H9 (cell line): ENCODE measurements around the gene ADAMTS15. TPM values are rescaled to one million over a fixed set of nuclear protein-coding genes. Genes with fewer than 3 reads are reported as not detected.
A peak's percentile ranks its signal among the peaks of the same experiment; 100 is the strongest.

Experiments
- DNase-seq: peaks from one replicate; pipeline ENCODE4 v3.0.0-alpha.2; 2017
- H2AFZ ChIP-seq: one replicate; pipeline ENCODE4 v1.6.1; 2013; ENCODE audit warnings: mild to moderate bottlenecking, low read length, control low read depth, moderate library complexity
- H2AK5ac ChIP-seq: 2 replicates; pipeline ENCODE4 v1.6.1; 2013; ENCODE audit warnings: low read length, control low read depth, mixed read lengths; ENCODE audit not compliant: insufficient read length
- H2BK120ac ChIP-seq: one replicate; pipeline ENCODE4 v1.6.1; 2013; ENCODE audit warnings: low read depth, mild to moderate bottlenecking, low read length, control low read depth, inconsistent platforms; ENCODE audit not compliant: poor library complexity, severe bottlenecking
- H2BK12ac ChIP-seq: 2 replicates; pipeline ENCODE4 v1.6.1; 2013; ENCODE audit warnings: low read length, control low read depth, mixed read lengths, low read depth; ENCODE audit not compliant: insufficient read length
- H2BK15ac ChIP-seq: 2 replicates; pipeline ENCODE4 v1.6.1; 2013; ENCODE audit warnings: low read depth, low read length, control low read depth
- H2BK20ac ChIP-seq: one replicate; pipeline ENCODE4 v1.6.1; 2013; ENCODE audit warnings: low read depth, mild to moderate bottlenecking, low read length, control low read depth, inconsistent platforms; ENCODE audit not compliant: poor library complexity, severe bottlenecking
- H2BK5ac ChIP-seq: 2 replicates; pipeline ENCODE4 v1.6.1; 2013; ENCODE audit warnings: low read length, control low read depth, mixed read lengths; ENCODE audit not compliant: insufficient read length
- H3K14ac ChIP-seq: 2 replicates; pipeline ENCODE4 v1.6.1; 2013; ENCODE audit warnings: low read length, control low read depth; ENCODE audit not compliant: insufficient read depth
- H3K18ac ChIP-seq: 2 replicates; pipeline ENCODE4 v1.6.1; 2013; ENCODE audit warnings: low read depth, mild to moderate bottlenecking, mixed read lengths, low read length, control low read depth; ENCODE audit not compliant: insufficient read length
- H3K23ac ChIP-seq: 2 replicates; pipeline ENCODE4 v1.6.1; 2013; ENCODE audit warnings: low read length, control low read depth, mixed read lengths, low read depth; ENCODE audit not compliant: insufficient read length
- H3K23me2 ChIP-seq: 2 replicates; pipeline ENCODE4 v1.6.1; 2013; ENCODE audit warnings: low read depth, mild to moderate bottlenecking, mixed read lengths, low read length, control low read depth; ENCODE audit not compliant: insufficient read length, poor library complexity, severe bottlenecking
- H3K27ac ChIP-seq: 2 replicates; pipeline ENCODE4 v1.5.1; 2013; ENCODE audit warnings: low read length, control low read depth, mixed read lengths, low read depth; ENCODE audit not compliant: insufficient read length
- H3K27me3 ChIP-seq: 2 replicates; pipeline ENCODE4 v1.6.1; 2013; ENCODE audit warnings: low read length, control low read depth, inconsistent platforms; ENCODE audit not compliant: insufficient read depth
- H3K4ac ChIP-seq: 2 replicates; pipeline ENCODE4 v1.6.1; 2013; ENCODE audit warnings: low read depth, mild to moderate bottlenecking, control low read depth, inconsistent platforms, low read length, moderate library complexity
- H3K4me1 ChIP-seq: 2 replicates; pipeline ENCODE4 v1.6.1; 2013; ENCODE audit warnings: low read length, control low read depth, inconsistent platforms; ENCODE audit not compliant: insufficient read depth
- H3K4me2 ChIP-seq: 2 replicates; pipeline ENCODE4 v1.6.1; 2013; ENCODE audit warnings: low read length, control low read depth, mixed read lengths; ENCODE audit not compliant: insufficient read length, insufficient read depth
- H3K56ac ChIP-seq: 2 replicates; pipeline ENCODE4 v1.6.1; 2013; ENCODE audit warnings: low read depth, mild to moderate bottlenecking, mixed read lengths, low read length, control low read depth; ENCODE audit not compliant: insufficient read length
- H3K79me1 ChIP-seq: 2 replicates; pipeline ENCODE4 v1.6.1; 2013; ENCODE audit warnings: low read depth, mild to moderate bottlenecking, moderate library complexity, low read length, control low read depth, inconsistent platforms; ENCODE audit not compliant: insufficient read depth, poor library complexity, severe bottlenecking
- H3K79me2 ChIP-seq: 2 replicates; pipeline ENCODE4 v1.6.1; 2013; ENCODE audit warnings: low read length, control low read depth, inconsistent platforms; ENCODE audit not compliant: insufficient read depth
- H3K9ac ChIP-seq: 2 replicates; pipeline ENCODE4 v1.6.1; 2013; ENCODE audit warnings: low read length, control low read depth, mixed read lengths; ENCODE audit not compliant: insufficient read length; ENCODE audit errors: extremely low read depth
- H3K9me3 ChIP-seq: one replicate; pipeline ENCODE4 v1.6.1; 2013; ENCODE audit warnings: low read depth, low read length, inconsistent platforms; ENCODE audit not compliant: control insufficient read depth
- H3T11ph ChIP-seq: one replicate; pipeline ENCODE4 v1.6.1; 2013; ENCODE audit warnings: mild to moderate bottlenecking, low read length, control low read depth, inconsistent platforms
- H4K20me1 ChIP-seq: one replicate; pipeline ENCODE4 v1.6.1; 2013; ENCODE audit not compliant: control insufficient read depth, insufficient read length, insufficient read depth
- H4K5ac ChIP-seq: 2 replicates; pipeline ENCODE4 v1.6.1; 2013; ENCODE audit warnings: low read depth, mild to moderate bottlenecking, mixed read lengths, low read length, control low read depth; ENCODE audit not compliant: insufficient read length
- H4K8ac ChIP-seq: replicated peaks from 2 replicates; pipeline ENCODE4 v1.6.1; 2013; ENCODE audit warnings: low read length, control low read depth, mixed read lengths, low read depth; ENCODE audit not compliant: insufficient read length
- H4K91ac ChIP-seq: 2 replicates; pipeline ENCODE4 v1.6.1; 2013; ENCODE audit warnings: low read depth, mild to moderate bottlenecking, moderate library complexity, mixed read lengths, low read length, control low read depth; ENCODE audit not compliant: insufficient read length
- H3K27ac Mint-ChIP-seq, 3 experiments: 2 replicates in 2 of 3; 3 replicates in 1 of 3; pipeline ENCODE4 v1.8.0; 2020 to 2021; ENCODE audit warnings: mixed read lengths in 3 of 3, mild to moderate bottlenecking in 1 of 3, moderate library complexity in 1 of 3
- H3K27me3 Mint-ChIP-seq: 2 replicates; pipeline ENCODE4 v1.8.0; 2021; ENCODE audit warnings: low read depth, mild to moderate bottlenecking, moderate library complexity, mixed read lengths
- H3K36me3 Mint-ChIP-seq, 3 experiments: 2 replicates in 2 of 3; 3 replicates in 1 of 3; pipeline ENCODE4 v1.8.0; 2020 to 2021; ENCODE audit warnings: low read depth in 3 of 3, mixed read lengths in 3 of 3; ENCODE audit not compliant: insufficient read depth in 1 of 3
- H3K4me1 Mint-ChIP-seq, 2 experiments: 2 replicates each; pipeline ENCODE4 v1.8.0; 2020; ENCODE audit warnings: mixed read lengths in 2 of 2
- H3K4me3 Mint-ChIP-seq, 2 experiments: 2 replicates in 1 of 2; 3 replicates in 1 of 2; pipeline ENCODE4 v1.8.0; 2020 to 2021; ENCODE audit warnings: mild to moderate bottlenecking in 2 of 2, mixed read lengths in 2 of 2, moderate library complexity in 1 of 2
- H3K9me3 Mint-ChIP-seq, 2 experiments: 2 replicates in 1 of 2; 3 replicates in 1 of 2; pipeline ENCODE4 v1.8.0; 2020; ENCODE audit warnings: mild to moderate bottlenecking in 2 of 2, mixed read lengths in 2 of 2, moderate library complexity in 1 of 2
- CTCF ChIP-seq: fragments of 200-600 bp; sonication (generic); conservative IDR thresholded peaks from 3 replicates; pipeline ENCODE4 v1.8.0; 2021; ENCODE audit warnings: antibody characterized with exemption, mild to moderate bottlenecking
- WGBS: extraction: QIAGEN DNeasy Blood & Tissue Kit; methylation state at CpG from one replicate; pipeline ENCODE4 v1.1.7; 2013; ENCODE audit warnings: missing lambda C conversion rate, low lambda C conversion rate, mixed read lengths; ENCODE audit not compliant: insufficient read length; ENCODE audit errors: extremely low coverage; 5-methylcytosine and 5-hydroxymethylcytosine counted together
- total RNA-seq: library from RNA; stranded (reverse); gene quantifications from 2 replicates; pipeline ENCODE4 v1.2.1, GENCODE V29; 2021

ADAMTS15 gene
- total RNA-seq, 1 experiment from 2014 or later, result 1.3 TPM

- no peak for DNase-seq
- peaks cover 32 to 44% of the 10 kb centered on the region in 2 experiments for H3K4me1 Mint-ChIP-seq
- Histone ChIP-seq H3K9ac (no peak overlapping the region), H4K91ac (no peak overlapping the region), H3K4me2 (no peak overlapping the region), H2BK120ac (no peak overlapping the region), H2BK20ac (no peak overlapping the region), H3K79me2 (no peaks in the 10 kb centered on the region), H3K23me2 (no peaks in the 10 kb centered on the region), H3K56ac (no peak overlapping the region), H3K14ac (no peak overlapping the region), H4K20me1 (no peaks in the 10 kb centered on the region), H2BK12ac (no peak overlapping the region), H3K27me3 (no peaks in the 10 kb centered on the region), H3K9me3 (no peaks in the 10 kb centered on the region), H2BK15ac (no peak overlapping the region), H2AFZ (no peak overlapping the region), H4K5ac (no peak overlapping the region), H2BK5ac (no peak overlapping the region), H3K4ac (no peak overlapping the region), H3T11ph (no peak overlapping the region), H3K79me1 (no peaks in the 10 kb centered on the region), H3K4me1 (peaks cover 17% of the 10 kb centered on the region; the same call in 1 of the 2 replicates), H3K27ac (no peak overlapping the region), H3K18ac (no peak overlapping the region), H3K23ac (no peak overlapping the region), H4K8ac (no peak overlapping the region), H2AK5ac (no peak overlapping the region)
- peak overlapping the region in 1 of 3 experiments; percentile 70; a peak in 2 of 7 replicates for H3K27ac Mint-ChIP-seq
- no CpG with 5 or more reads among the region's 7 CpGs for WGBS
- no peaks in the 10 kb centered on the region for H3K9me3 Mint-ChIP-seq
- no peak overlapping the region for H3K4me3 Mint-ChIP-seq
- peaks cover 21% of the 10 kb centered on the region for H3K27me3 Mint-ChIP-seq
- H3K36me3 Mint-ChIP-seq, result no peaks in the 10 kb centered on the region; a peak in 2 of 7 replicates
- TF ChIP-seq CTCF, result no peak
Observed at GRCh38 chr11:130520271-130520671, 71.8 kb downstream of the ADAMTS15 start.
